ENCODE results near the gene SHISA9.

The SHISA9 gene

GRCh38 chr16:13081825-13082331 is 180.5 kb downstream of the SHISA9 start:
- no peak for DNase-seq

- DNase-seq, result no peak
These were observed 182.3 kb downstream of the SHISA9 start for GRCh38 chr16:13083681-13084080.

- DNase-seq, result no peak
These were observed 182.9 kb downstream of the SHISA9 start for GRCh38 chr16:13084331-13084730.

GRCh38 chr16:13093661-13094060 is 192.3 kb downstream of the SHISA9 start:
- DNase-seq, result no peak

- DNase-seq, result no peak
These were observed 193.7 kb downstream of the SHISA9 start for GRCh38 chr16:13095061-13095460.

- DNase-seq, result no peak
These were observed 197.1 kb downstream of the SHISA9 start for GRCh38 chr16:13098536-13098935.

- DNase-seq, result no peak
These were observed 198.4 kb downstream of the SHISA9 start for GRCh38 chr16:13099822-13100221.

GRCh38 chr16:13100970-13101369 is 199.6 kb downstream of the SHISA9 start:
- DNase-seq, result no peak

- DNase-seq, result no peak
These were observed 200.4 kb downstream of the SHISA9 start for GRCh38 chr16:13101828-13102227.

- DNase-seq, result no peak
These were observed 201.0 kb downstream of the SHISA9 start for GRCh38 chr16:13102401-13102800.

- no peak for DNase-seq
These were observed 202.6 kb downstream of the SHISA9 start for GRCh38 chr16:13103831-13104530.

- no peak for DNase-seq
These were observed 203.4 kb downstream of the SHISA9 start for GRCh38 chr16:13104772-13105171.

GRCh38 chr16:13105427-13105826 is 204.0 kb downstream of the SHISA9 start:
- no peak for DNase-seq

- DNase-seq, result no peak
These were observed 205.1 kb downstream of the SHISA9 start for GRCh38 chr16:13106464-13106863.

- no peak for DNase-seq
These were observed 206.7 kb downstream of the SHISA9 start for GRCh38 chr16:13108126-13108525.

- no peak for DNase-seq
These were observed 207.8 kb downstream of the SHISA9 start for GRCh38 chr16:13109171-13109570.

- DNase-seq, result no peak
These were observed 208.9 kb downstream of the SHISA9 start for GRCh38 chr16:13110124-13110796.

GRCh38 chr16:13111747-13112146 is 210.3 kb downstream of the SHISA9 start:
- no peak for DNase-seq

GRCh38 chr16:13113741-13114140 is 212.3 kb downstream of the SHISA9 start:
- no peak for DNase-seq

GRCh38 chr16:13118091-13118490 is 216.7 kb downstream of the SHISA9 start:
- DNase-seq, result no peak

GRCh38 chr16:13120091-13120490 is 218.7 kb downstream of the SHISA9 start:
- no peak for DNase-seq

GRCh38 chr16:13120557-13120956 is 219.2 kb downstream of the SHISA9 start:
- DNase-seq, result no peak

- DNase-seq, result no peak
These were observed 222.6 kb downstream of the SHISA9 start for GRCh38 chr16:13123991-13124390.

GRCh38 chr16:13127144-13127543 is 225.7 kb downstream of the SHISA9 start:
- no peak for DNase-seq

- no peak for DNase-seq
These were observed 229.2 kb downstream of the SHISA9 start for GRCh38 chr16:13130586-13130985.

Measured in suppressor macrophage treated with lipopolysaccharide for 4 hours (primary cell).